PC-3 (cell line): ENCODE data around the gene FEV.

Experiments
- EZH2 ChIP-seq: fragments of 300-600 bp; sonication (generic); IDR thresholded peaks from one replicate; pipeline ENCODE4 v1.6.1; 2017; ENCODE audit warnings: antibody characterized with exemption, mild to moderate bottlenecking, low read length; ENCODE audit not compliant: unreplicated experiment
- TF ChIP-seq, protein P1 (sequence below): fragments of 300-600 bp; sonication (generic); conservative IDR thresholded peaks from 2 replicates; pipeline ENCODE4 v1.5.1; 2017; ENCODE audit warnings: antibody characterized with exemption, low read depth, mild to moderate bottlenecking, low read length

DNA sequence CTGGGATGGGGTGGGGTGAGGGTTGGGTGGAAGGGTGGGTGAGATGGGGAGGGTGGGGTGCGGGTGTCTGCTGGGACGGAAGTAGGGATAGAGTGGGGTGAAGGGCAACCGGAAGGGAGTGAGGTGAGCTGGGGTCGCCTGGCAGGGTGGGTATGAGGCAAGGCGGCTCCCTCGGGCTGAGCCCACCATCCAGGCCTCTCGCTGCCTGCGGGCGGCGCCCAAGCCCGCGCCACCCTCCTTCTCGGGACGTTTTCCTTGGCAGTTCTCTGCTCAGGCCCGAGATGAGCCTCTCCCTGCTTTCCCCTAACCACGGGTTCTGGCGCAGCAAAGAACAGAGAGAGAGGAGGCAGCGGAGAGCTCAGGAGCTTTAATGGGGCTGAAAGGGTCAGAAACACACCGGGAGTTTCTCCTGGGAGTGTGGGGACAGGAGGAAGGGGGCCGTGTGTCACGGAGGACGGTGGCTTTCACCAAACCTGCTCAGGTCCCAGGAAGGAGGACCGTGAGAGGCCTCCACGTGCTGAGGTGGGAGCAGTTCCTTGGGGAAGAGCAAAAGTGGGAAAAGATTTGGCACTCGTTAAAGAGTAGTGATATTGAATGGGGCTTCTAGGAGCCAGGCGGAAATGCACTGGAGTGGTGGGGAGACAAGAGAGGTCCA lies 4.1 kb downstream of the FEV start:
- TF ChIP-seq, protein P1, sequence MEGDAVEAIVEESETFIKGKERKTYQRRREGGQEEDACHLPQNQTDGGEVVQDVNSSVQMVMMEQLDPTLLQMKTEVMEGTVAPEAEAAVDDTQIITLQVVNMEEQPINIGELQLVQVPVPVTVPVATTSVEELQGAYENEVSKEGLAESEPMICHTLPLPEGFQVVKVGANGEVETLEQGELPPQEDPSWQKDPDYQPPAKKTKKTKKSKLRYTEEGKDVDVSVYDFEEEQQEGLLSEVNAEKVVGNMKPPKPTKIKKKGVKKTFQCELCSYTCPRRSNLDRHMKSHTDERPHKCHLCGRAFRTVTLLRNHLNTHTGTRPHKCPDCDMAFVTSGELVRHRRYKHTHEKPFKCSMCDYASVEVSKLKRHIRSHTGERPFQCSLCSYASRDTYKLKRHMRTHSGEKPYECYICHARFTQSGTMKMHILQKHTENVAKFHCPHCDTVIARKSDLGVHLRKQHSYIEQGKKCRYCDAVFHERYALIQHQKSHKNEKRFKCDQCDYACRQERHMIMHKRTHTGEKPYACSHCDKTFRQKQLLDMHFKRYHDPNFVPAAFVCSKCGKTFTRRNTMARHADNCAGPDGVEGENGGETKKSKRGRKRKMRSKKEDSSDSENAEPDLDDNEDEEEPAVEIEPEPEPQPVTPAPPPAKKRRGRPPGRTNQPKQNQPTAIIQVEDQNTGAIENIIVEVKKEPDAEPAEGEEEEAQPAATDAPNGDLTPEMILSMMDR: no peak; the same call in 1 of the 2 replicates
- TF ChIP-seq EZH2: no peak
